Muscle of arm (tissue), 12 donors: Measurements from ENCODE around the gene PUS1. TPM values are rescaled to one million over a fixed set of nuclear protein-coding genes. Genes with fewer than 3 reads are reported as not detected.

ENCODE experiments used
- DNase-seq: peaks from one replicate; pipeline ENCODE4 v3.0.0-alpha.2; 2013
- polyA plus RNA-seq, 12 donors: library from polyadenylated mRNA; unstranded; fragments of 120-200 nt; gene quantifications; one replicate each; pipeline ENCODE4 v1.2.1, GENCODE V29; 2013; ENCODE audit not compliant: insufficient read length in 12 of 12

Gene PUS1
- polyA plus RNA-seq, 12 donors = 7.4 to 15.6 (median 10.2) TPM; not detected in 1

DNA sequence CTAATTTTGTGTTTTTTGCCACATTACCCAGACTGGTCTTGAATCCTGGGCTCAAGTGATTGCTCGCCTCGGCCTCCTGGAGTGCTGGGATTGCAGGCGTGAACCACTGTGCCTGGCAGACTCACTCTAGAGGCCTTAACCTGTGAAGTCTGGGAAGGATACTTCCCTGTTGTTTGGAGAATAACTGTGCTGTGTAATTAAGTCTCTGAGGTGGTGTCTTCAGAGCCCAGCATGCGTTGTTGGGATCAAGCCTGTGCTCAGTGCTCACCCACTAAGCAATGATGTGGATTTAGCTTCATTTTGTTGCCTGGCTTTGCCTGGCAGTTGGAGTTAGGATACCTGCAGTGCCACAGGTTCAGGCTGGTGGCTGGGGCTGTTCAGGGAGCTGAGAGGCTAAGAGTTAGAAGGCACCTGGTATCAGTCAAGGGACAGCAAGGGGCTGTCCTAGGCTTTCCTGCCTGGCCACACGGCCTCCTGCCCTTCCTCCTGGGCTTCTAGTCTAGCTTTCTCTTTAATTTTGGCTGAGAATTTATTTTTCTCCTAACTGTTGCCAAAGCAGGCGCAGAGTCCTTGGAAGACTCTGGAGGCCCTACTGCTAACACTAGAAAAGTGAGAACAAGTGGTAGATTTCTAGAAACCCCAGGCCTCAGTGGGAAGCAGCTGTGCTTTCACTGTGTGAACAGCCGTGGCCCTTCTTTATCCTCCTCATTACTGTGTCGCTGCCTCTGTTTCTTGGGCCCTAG, 59.1 kb downstream of the PUS1 start:
- DNase-seq = peak; percentile 25

DNA sequence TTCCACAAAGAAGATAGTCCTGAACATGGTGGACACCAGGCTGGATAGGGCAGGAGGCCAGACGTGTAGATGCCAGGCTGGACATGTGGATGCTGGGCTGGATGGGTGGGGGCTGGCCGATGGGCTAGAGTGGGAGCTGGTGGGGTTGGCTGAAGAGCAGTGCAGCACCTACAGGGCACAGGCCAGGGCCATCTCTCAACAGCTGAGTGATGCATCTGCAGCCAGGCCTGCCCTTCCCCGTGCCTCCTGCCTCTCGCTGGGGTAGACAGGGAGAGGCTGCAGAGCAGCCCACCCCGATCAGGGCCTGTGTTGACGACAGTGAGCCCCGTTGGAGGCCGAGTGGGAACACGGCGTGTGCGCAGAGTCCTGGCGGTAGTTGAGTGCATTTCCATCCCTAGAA, 59.9 kb downstream of the PUS1 start:
- DNase-seq = no peak

DNA sequence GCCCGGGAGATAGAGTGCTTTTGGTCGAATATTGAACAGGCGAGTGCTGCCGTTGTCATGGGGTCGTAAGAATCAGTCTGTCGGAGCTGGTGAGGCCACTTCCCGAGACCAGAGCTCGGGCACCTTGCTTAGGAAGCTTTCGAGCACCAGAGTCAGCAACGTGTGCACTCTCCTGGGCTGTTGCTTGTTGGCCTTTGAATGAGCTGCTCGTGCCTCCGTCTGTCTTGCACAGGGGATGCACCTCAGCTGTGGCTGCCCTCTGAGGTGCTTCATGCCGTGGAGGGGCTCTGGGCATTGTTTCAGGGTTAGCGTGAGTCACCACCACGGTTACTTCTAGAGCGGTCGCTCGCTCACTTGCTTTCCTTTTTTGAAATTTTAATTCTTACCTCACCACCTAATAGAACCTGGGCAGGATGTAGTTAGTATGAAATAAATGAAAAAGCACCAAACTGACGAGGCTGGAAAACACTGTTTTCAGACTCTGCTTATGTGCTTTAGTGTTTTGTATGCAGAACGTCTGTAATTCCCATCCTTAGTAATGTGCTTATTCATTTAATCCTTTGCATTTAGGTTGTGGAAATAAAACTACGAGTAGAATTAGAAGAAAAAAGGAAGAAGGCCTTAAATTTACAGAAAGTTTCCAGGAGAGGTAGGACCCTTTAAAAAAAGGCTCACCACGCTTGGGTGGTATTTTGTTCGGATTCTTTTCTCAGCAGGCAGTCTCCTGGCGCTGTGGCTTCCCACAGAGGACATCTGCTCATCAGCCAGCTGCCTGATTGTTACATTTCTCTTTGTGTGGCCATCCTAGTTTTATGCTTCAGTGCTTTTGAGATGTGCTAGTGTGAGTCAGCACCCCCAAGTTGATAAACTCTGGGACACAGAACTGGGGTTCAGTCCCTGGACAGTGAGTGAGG, 61.2 kb downstream of the PUS1 start:
- no peak for DNase-seq

- no peak for DNase-seq
Observed at GRCh38 chr12:131990980-131991305, 61.9 kb downstream of the PUS1 start.

DNA sequence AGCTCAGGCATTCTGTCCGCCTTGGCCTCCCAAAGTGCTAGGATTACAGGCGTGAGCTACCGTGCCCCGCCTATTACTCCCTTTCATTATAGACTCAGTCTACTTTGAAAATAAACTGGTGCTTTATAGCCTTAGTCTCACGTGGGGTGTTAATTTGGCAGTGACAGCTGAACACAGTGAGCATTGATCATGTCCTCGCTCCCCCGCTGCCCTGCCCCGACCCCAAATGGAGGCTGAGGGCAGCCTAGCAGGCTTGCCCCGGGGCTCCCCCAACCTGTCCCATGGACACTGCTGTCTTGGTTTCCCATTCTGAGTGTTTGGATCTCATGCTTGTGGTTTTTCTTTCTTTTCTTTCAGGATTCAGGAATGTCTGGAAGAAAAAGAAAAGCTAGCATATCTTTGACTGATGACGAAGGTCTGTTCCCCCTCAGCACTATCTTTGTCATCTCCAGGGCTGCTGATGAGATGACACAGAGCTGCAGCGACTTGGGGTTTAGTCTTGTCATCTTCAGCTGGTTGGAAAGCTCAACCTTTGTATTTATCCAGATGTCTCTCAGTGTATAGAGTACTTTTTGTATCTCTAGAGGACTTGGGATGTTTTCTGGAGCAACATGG, 62.8 kb downstream of the PUS1 start:
- DNase-seq = no peak

DNA sequence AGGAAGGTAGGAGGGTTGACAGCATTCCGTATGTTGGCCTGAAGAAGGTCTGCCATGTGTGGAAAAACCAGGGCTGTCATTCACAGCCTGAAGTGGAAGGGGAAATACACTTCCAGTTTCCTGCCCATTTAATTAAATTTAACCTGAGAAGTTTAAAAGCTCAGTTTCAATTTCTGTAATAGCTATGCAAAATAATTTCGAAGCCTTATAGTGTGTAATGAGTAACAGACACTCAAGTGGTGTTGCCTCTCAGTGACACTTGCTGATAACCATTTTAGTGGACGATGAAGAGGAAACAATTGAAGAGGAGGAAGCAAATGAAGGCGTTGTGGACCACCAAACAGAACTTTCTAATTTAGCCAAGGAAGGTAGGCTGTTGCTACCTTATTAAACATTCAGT, 65.5 kb downstream of the PUS1 start:
- no peak for DNase-seq

Other genes with a start within 250 kb of the PUS1 start
- gene SFSWAP, start 218.2 kb upstream of the PUS1 start, polyA plus RNA-seq = 10 to 100 TPM in 11 of 12 donors, not detected in 1; 23.7 to 63.3 (median 31.9) TPM
- 10 to 100 TPM in 1 of 12 donors, 1 to 10 TPM in 10, not detected in 1; 2.7 to 22.6 (median 4.6) TPM for gene MMP17, start 100.9 kb upstream of the PUS1 start, polyA plus RNA-seq
- 10 to 100 TPM in 11 of 12 donors, not detected in 1; 14.5 to 42.0 (median 20.5) TPM for gene ULK1, start 34.7 kb upstream of the PUS1 start, polyA plus RNA-seq
- 10 to 100 TPM in 11 of 12 donors, not detected in 1; 18.0 to 45.3 (median 21.8) TPM for gene EP400, start 20.7 kb downstream of the PUS1 start, polyA plus RNA-seq
- gene DDX51, start 215.0 kb downstream of the PUS1 start, polyA plus RNA-seq = 10 to 100 TPM in 9 of 12 donors, 1 to 10 TPM in 2, not detected in 1; 9.0 to 15.6 (median 12.5) TPM
- gene NOC4L, start 215.2 kb downstream of the PUS1 start, polyA plus RNA-seq = 10 to 100 TPM in 5 of 12 donors, 1 to 10 TPM in 6, not detected in 1; 8.0 to 18.9 (median 9.9) TPM